GM10266 (cell line): ENCODE results near the gene CAMTA1.

Experiments
- DNase-seq: peaks from one replicate; pipeline ENCODE4 v3.0.0; 2012; ENCODE audit errors: extremely low spot score
- CTCF ChIP-seq: IDR thresholded peaks from 2 replicates; pipeline ENCODE4 v1.5.1; 2012; ENCODE audit warnings: mild to moderate bottlenecking, low read depth; ENCODE audit not compliant: control insufficient read depth, insufficient read depth; ENCODE audit errors: missing control alignments

Gene CAMTA1

GRCh38 chr1:7434566-7434965 lies 649.3 kb downstream of the CAMTA1 start:
- DNase-seq, result no peak
- TF ChIP-seq CTCF, result no peak

GRCh38 chr1:7435276-7436055 lies 650.2 kb downstream of the CAMTA1 start:
- no peak for DNase-seq
- TF ChIP-seq CTCF, result no peak

- TF ChIP-seq CTCF, result no peak
- no peak for DNase-seq
These were observed 651.1 kb downstream of the CAMTA1 start for GRCh38 chr1:7436056-7437005.

GRCh38 chr1:7437036-7437435 lies 651.8 kb downstream of the CAMTA1 start:
- TF ChIP-seq CTCF, result no peak
- no peak for DNase-seq

- TF ChIP-seq CTCF, result no peak
- DNase-seq, result no peak
These were observed 652.5 kb downstream of the CAMTA1 start for GRCh38 chr1:7437608-7438395.

- TF ChIP-seq CTCF, result no peak
- no peak for DNase-seq
These were observed 653.1 kb downstream of the CAMTA1 start for GRCh38 chr1:7438396-7438785.
